HuH-7.5 (cell line): ENCODE measurements around the gene MOK.
"Not testable (repeated sequence)": the region's sequence is repeated elsewhere in the genome, so short reads cannot be mapped to it uniquely, and the experiment has no call there.

Experiments used
- DNase-seq: peaks from one replicate; pipeline ENCODE4 v3.0.0; 2011; ENCODE audit warnings: low spot score

MOK gene

GRCh38 chr14:102321456-102322422 is 16.8 kb upstream of the MOK start:
- no peak for DNase-seq

GRCh38 chr14:102320671-102321455 is 15.9 kb upstream of the MOK start:
- DNase-seq: no peak

GRCh38 chr14:102320033-102320660 is 15.2 kb upstream of the MOK start:
- DNase-seq: no peak

- peak; percentile 85 for DNase-seq
These were observed 14.5 kb upstream of the MOK start, which contains the start of gene ZNF839 for GRCh38 chr14:102319351-102320032. Gene ZNF839, plus strand, starts transcription at chr14:102319746. Its CDS starts 20 bp downstream, at chr14:102319766.

- no peak for DNase-seq
These were observed 13.9 kb upstream of the MOK start for GRCh38 chr14:102318781-102319276.

- no peak for DNase-seq
These were observed 12.7 kb upstream of the MOK start for GRCh38 chr14:102317564-102318248.

- peak; percentile 82 for DNase-seq
These were observed 12.0 kb upstream of the MOK start for GRCh38 chr14:102316743-102317563.

GRCh38 chr14:102316338-102316742 is 11.4 kb upstream of the MOK start:
- no peak for DNase-seq

GRCh38 chr14:102315121-102315520 is 10.2 kb upstream of the MOK start:
- DNase-seq: no peak

- DNase-seq: peak; percentile 80
These were observed 9.5 kb upstream of the MOK start for GRCh38 chr14:102314242-102315011.

- DNase-seq: no peak
These were observed 1.3 kb downstream of the MOK start for GRCh38 chr14:102303664-102304063.

- DNase-seq: not testable (repeated sequence)
These were observed 6.5 kb downstream of the MOK start for GRCh38 chr14:102298303-102299070.

- DNase-seq: no peak
These were observed 7.4 kb downstream of the MOK start for GRCh38 chr14:102297436-102298170.

GRCh38 chr14:102295270-102295669 is 9.7 kb downstream of the MOK start:
- no peak for DNase-seq

GRCh38 chr14:102293781-102294180 is 11.2 kb downstream of the MOK start:
- no peak for DNase-seq

- DNase-seq: no peak
These were observed 12.5 kb downstream of the MOK start for GRCh38 chr14:102292441-102292840.

- no peak for DNase-seq
These were observed 16.8 kb downstream of the MOK start for GRCh38 chr14:102288139-102288538.

GRCh38 chr14:102285106-102285505 is 19.9 kb downstream of the MOK start:
- no peak for DNase-seq
